ENCODE measurements around the gene EGFR. TPM values are rescaled to one million over a fixed set of nuclear protein-coding genes. Genes with fewer than 3 reads are reported as not detected.

Gene EGFR
- total RNA-seq, 1 experiment from 2014 or later = 0.68 TPM

DNA sequence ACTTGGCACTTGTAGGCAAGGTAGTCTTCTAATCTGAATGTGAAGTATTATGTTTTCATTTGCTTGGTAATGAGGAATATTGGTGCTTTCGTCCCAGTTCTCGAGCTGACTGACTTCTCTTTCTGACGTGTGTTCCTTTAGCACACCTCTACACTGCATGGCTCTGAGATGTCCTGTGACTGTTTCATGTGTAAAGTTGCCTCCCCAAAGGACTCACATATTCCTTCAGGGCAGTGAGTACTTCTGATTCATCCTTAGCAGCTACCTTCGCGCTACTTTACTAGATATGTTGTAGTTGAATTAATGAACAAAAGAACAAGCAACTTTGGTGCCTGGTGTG is 113.7 kb downstream of the EGFR start:
- no peak for DNase-seq (ENCODE audit: low spot score)
- in situ Hi-C loops (cut with HindIII; ENCODE audit: low sequenced_read_pairs) = no loop called here

DNA sequence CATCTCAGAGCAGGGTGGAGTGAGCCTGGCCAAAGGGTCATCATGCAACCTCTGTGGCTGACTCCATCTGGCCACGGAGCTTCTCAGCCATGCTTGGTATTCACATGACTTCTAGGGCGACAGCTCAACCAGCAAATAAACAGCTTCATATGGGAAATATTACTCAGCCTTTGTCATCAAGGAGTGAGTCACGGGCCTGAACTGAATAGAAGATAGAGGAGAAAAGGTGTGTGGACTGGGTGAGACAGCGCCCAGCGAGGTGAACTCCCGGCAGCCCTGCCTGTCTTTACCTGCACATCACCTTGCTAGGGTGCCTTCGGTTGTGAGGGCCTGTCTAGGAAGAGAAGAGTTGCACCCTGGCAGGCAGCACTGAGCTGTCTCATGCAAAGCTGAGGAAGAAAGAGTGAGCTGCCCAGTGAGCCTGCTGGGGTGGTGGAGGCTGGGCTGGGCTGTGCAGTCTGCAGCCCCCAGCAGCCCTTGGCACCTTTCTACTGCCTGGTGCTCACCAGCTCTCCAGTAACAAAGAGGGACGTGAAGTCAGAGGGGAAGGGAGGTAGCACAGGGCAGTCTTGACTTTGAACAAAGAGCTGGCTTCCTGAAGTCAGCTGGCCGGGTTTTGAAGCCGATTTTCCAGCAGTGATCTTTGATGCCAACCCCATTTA is 114.2 kb downstream of the EGFR start:
- no peak for DNase-seq (ENCODE audit: low spot score)
- in situ Hi-C loops (cut with HindIII; ENCODE audit: low sequenced_read_pairs) = no loop called here

- no peak for DNase-seq (ENCODE audit: low spot score)
- in situ Hi-C loops (cut with HindIII; ENCODE audit: low sequenced_read_pairs) = no loop called here
Observed at GRCh38 chr7:55133630-55134358, 115.0 kb downstream of the EGFR start.

GRCh38 chr7:55134359-55134725 is 115.5 kb downstream of the EGFR start:
- in situ Hi-C loops (cut with HindIII; ENCODE audit: low sequenced_read_pairs) = no loop called here
- no peak for DNase-seq (ENCODE audit: low spot score)

DNA sequence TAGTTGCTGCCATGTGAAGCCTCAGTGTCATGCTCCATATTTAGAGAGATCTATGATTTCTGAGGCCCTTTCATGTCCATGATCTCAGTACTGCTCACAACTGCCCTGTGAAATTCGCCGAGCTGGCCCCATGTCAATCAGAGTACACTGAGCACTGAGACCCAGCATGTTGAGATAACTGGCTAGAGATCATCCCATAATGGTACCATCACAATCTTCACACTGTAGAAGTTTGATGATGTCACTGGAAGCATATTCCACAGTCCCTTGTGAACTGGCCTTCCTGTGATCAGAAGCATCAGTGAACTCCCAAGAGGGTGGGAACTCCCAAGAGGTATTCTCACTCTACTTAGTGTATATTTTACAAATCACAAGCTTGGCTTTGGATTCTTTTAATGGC is 116.0 kb downstream of the EGFR start:
- DNase-seq (ENCODE audit: low spot score) = no peak
- in situ Hi-C loops (cut with HindIII; ENCODE audit: low sequenced_read_pairs) = no loop called here

DNA sequence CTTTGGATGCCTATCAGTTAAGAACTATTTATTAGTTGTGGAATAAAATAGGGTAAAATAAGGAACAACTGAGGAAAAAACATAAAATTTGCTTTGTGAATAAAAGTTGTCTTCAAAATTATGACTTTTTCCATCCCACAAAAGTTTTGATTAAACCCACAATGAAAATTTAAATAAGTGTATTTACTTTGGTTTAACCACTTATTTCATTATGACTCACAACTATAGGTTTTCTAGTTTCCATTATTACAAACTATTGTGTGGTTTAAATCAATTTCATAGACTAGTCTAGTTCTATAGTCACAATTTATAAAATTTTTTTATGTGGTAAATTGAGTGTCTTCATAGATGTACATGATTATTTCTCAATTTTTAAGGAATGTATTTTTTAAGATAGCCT is 116.6 kb downstream of the EGFR start:
- in situ Hi-C loops (cut with HindIII; ENCODE audit: low sequenced_read_pairs) = no loop called here
- no peak for DNase-seq (ENCODE audit: low spot score)

GRCh38 chr7:55138663-55139062 is 119.8 kb downstream of the EGFR start:
- in situ Hi-C loops (cut with HindIII; ENCODE audit: low sequenced_read_pairs) = no loop called here

DNA sequence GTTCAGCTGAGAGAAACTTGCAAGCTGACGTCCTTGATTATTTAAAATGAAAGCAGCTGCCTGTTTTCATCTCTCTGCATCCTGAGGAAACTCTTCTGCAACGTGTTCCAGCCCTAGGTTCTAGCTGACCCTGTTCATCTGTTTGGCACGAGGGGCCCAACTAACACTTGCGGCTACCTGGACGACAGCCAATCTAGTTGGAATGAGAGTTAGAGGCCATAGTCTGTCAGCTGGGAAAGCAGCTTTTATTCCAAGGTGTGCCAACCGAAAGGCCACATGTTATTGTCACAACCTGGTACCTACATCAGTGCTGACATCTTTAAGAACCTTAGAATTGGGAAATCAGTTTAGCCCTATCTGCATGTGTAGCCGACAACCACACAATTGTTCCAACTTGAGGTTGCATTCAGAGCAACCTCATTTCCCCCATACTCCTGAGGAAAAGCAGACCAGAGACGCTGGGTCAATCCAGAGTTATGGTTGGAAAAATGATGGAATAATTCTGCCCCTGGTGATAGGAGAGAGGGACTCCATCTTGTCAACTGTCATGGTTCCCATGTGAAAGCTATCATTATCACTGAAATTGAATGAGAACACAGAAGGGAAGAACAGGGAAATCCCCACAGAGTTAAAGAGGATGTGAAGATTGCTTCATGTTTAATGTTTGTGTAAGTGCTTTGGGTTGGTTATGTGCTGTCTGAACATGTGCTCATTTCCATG is 121.6 kb downstream of the EGFR start:
- in situ Hi-C loops (cut with HindIII; ENCODE audit: low sequenced_read_pairs) = no loop called here
- DNase-seq (ENCODE audit: low spot score) = no peak

More at GRCh38 chr7:55138663-55139062, 119.8 kb downstream of the EGFR start:
- no peak for DNase-seq (ENCODE audit: low spot score)

DNA sequence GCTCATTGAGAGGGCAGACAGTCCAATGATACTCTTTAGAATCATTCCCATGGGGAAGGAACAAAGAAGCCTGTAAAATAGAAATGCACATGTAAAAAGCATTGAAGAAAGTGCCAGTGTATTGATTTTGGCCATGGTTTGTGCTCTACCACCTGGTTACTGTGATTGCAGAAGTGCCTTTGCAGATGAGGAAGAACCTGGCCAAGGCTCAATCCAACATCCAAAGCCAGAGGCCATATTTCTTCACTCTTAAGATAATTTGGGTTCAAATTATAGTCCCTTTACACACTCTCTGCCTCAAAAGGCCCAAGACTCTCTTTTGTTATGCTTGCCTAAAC is 122.1 kb downstream of the EGFR start:
- in situ Hi-C loops (cut with HindIII; ENCODE audit: low sequenced_read_pairs) = no loop called here

GRCh38 chr7:55142919-55143600 is 124.2 kb downstream of the EGFR start:
- in situ Hi-C loops (cut with HindIII; ENCODE audit: low sequenced_read_pairs) = no loop called here
- DNase-seq (ENCODE audit: low spot score) = no peak

More for the DNA sequence above, 122.1 kb downstream of the EGFR start:
- no peak for DNase-seq (ENCODE audit: low spot score)

DNA sequence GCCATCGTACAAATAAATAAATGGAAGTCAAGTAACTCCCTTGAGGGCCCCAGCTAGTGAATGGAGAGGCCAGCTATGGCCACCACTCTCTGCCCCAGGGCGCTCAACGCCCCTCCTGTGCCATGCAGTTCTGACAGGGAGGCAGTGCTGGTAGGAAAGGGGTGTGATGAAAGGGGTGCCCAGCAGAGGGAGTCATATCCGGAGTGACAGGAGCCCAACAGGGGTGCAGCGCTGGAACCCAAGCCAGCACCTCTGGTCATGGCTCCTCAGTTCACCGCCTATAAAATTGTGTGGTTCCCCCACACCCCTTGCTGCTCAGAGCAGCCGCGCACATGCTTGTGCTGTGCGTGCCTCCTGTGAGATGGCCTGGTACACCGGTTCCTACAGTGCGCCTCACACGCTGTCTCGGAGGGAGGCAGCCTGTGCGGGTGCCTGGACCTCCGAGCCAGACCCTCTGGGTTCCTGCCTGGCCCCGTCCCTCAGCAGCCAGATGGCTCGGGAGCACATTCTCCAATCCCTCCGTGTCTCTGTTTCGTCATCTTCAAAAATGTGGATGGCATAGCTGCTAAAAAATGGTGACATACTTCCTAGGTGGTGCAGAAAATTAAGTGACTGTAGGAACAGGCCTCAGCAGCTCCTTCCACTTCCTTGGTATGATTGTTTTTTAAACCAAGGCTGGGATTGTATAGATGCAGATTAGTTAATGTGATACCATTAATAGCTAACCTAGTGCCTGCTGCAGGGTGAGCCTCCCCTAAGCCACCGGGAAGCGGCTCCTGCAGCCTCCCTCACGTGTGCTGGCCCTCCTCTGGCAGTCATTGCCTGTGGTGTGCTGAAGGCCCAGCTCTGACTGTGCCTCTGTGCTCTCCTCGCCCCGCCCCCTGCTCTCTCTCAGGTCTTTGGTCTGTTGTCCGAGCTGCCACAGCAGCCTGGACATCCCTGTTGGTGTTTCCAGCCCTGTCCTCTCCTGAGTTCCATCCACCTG is 125.8 kb downstream of the EGFR start:
- in situ Hi-C loops (cut with HindIII; ENCODE audit: low sequenced_read_pairs) = no loop called here
- no peak for DNase-seq (ENCODE audit: low spot score)

DNA sequence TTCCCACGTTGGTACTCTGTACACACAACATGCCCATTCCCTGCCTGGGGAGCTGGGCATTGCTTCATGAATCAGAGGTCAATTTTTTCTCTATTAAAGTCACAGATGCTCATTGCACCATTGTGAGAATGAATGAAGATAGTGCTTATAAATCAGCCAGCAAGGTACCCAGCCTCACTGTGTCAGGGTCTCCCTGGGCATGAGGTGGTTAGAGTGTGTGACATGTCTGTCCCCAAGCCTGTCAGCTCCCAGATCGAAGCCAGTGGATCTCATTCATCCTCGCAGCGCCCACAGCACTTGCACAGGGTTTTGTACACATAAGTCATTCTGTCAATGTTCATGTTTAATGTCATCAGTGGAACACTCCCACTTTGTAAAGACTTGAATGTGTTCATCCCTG is 126.8 kb downstream of the EGFR start:
- in situ Hi-C loops (cut with HindIII; ENCODE audit: low sequenced_read_pairs) = no loop called here
- DNase-seq (ENCODE audit: low spot score) = no peak

GRCh38 chr7:55147101-55147500 is 128.3 kb downstream of the EGFR start:
- DNase-seq (ENCODE audit: low spot score) = no peak

DNA sequence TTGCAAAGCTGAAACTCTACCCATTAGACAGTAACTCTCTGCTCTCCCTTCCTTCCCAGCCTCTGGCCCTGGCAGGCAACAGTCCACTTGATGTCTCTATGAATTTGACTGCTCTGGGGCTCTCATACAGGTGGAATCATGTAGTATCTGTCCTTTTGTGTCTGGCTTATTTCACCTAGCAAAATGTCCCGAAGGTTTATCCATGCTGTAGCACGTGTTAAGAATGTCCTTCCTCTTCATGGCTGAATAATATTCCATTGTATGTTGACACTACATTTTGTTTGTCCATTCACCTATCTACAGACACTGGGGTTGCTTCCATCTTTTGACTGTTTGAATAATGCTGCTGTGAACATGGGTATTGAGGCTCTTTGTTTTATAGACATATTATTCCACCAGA is 128.9 kb downstream of the EGFR start:
- no peak for DNase-seq (ENCODE audit: low spot score)
- in situ Hi-C loops (cut with HindIII; ENCODE audit: low sequenced_read_pairs) = no loop called here

More at GRCh38 chr7:55147101-55147500, 128.3 kb downstream of the EGFR start:
- in situ Hi-C loops (cut with HindIII; ENCODE audit: low sequenced_read_pairs) = no loop called here

DNA sequence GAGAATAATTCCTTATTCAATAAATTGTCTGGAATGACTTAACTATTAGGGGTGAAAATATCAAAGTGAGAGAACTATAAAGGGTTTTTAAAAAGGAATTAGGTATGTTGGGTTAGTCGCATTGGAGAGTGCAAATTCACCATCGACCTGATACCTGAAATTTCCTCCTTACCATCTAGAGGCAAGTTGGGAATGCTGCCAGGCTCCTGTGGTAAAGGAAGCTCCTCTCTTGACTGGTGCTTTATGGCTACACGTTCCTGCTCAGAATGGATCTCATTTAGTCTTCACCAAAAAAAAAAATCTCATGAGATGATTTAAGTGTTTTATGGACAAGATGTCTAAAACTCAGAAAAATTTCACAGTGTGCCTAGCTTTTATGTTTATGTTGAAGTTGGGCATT is 129.8 kb downstream of the EGFR start:
- DNase-seq (ENCODE audit: low spot score) = no peak
- in situ Hi-C loops (cut with HindIII; ENCODE audit: low sequenced_read_pairs) = no loop called here

DNA sequence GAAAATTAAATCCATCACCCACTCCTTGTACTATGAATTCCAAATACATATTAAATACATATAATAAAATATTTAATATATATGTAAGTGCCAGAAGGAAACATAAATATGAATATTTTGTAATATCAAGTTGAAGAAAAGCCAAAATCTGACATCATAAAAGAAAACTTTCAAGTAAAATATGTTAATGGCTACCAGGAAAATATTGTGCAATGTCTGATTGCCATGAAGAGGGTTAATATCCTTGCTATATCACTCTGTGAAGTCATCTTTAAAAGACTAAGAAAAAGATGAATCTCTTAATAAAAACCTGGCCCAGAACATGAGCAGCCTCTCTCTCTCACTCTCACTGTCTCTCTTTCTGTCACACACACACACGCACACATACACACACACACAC is 130.2 kb downstream of the EGFR start:
- DNase-seq (ENCODE audit: low spot score) = no peak
- in situ Hi-C loops (cut with HindIII; ENCODE audit: low sequenced_read_pairs) = no loop called here

DNA sequence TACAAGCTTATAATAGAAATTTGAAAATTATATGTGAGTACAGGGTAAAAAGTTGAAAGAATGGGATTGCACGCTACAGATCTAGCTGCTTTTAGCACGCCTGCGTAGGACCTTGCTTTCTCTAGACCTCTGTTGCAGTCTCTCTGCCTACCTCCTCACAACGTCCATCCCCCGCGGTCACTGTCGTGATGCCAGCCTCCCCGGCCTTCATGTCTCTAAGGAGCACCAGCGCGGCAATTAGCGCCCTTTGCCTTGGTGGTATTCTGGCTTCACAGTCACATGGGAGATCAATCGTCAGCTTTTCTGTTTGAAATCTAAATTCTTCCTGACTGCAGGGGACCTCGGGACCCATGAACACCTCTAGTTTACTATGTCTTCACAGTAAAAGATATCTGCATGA is 131.3 kb downstream of the EGFR start:
- DNase-seq (ENCODE audit: low spot score) = no peak
- in situ Hi-C loops (cut with HindIII; ENCODE audit: low sequenced_read_pairs) = no loop called here

GRCh38 chr7:55150709-55151451 is 132.1 kb downstream of the EGFR start:
- in situ Hi-C loops (cut with HindIII; ENCODE audit: low sequenced_read_pairs) = no loop called here

More at GRCh38 chr7:55150709-55151451, 132.1 kb downstream of the EGFR start:
- no peak for DNase-seq (ENCODE audit: low spot score)

All from G401 (cell line).